Fibroblast of peridontal ligament (primary cell): ENCODE measurements around the gene CDH2.

Experiments used
- DNase-seq: peaks from one replicate; pipeline ENCODE4 v3.0.0-alpha.2; 2010; ENCODE audit errors: extremely low read depth

Gene CDH2

DNA sequence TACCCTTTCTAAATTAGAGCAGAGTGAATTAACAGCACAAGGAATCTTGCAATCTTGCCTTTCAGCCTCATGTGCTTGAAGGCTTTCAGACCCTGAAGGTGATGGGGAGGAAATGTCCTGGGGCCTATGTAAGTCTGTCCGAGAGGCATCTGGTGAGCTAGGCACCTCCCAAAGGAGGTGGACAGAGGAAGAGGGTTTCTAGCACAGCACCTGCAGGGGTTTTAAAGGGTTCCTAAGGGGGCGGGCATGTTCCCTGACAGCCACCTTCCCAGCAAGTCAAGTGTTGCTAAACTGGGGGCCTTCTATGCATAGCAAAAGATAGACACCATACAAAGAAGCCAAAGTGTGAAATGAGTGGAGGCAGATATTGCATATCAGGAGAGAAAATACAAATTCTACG lies 88.5 kb downstream of the CDH2 start:
- no peak for DNase-seq

DNA sequence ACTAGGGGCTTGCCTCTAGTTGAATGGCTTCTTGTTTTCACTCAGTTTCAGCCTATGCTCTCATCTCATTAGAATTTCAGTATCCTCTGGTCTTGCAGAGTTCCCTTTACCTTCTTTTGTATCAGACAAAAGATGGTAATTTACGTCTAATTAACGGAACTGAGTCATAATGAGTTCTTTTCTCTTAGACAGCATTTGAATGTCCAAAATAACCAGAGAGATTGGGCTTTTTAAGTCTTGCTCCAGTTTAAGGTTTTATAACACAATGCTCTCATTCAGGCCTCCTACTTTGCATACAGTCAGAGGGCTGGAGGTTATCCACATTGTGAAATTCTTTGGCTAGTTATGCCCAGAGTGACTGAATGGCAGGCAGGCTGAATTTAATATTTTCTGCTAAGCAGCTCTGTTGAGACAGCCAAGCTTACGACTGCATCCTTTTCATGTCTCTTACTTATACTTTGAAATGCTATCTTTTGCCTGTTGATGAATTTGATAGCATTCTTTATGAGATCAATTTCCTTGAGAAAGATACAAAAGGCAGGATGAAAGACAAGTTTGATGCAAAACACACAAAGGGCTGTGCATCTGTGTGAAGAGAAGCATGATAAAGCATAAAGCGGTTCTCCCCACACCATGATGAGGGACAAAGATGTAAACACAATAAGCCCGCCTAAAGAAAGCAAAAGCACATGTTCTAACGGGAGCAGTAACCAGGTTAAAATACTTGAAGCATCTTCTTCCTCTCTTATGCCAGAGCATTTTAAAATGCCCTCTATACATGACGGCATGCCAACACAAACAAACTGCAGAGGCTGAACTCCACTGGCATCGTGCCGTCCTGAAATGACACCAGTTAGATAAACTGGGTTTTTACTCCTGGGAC lies 90.0 kb downstream of the CDH2 start:
- peak; percentile 83 for DNase-seq

DNA sequence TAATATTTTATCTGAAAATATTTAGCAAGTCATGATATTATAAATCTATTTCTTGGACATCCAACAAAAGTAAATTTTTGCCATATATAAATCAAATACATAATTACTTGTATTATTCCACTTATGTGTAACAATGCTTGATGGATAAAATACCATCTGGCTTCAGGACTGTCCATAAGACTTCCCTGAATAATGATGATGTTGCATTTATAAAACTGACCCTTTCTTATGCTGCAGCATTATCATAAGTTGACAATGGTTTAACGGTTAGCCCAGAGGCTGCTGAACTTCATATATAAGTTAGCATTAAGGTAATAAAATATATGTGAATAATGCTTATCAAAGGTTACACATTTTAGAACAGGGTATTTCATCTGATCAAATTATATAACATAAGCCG lies 95.4 kb downstream of the CDH2 start:
- no peak for DNase-seq

DNA sequence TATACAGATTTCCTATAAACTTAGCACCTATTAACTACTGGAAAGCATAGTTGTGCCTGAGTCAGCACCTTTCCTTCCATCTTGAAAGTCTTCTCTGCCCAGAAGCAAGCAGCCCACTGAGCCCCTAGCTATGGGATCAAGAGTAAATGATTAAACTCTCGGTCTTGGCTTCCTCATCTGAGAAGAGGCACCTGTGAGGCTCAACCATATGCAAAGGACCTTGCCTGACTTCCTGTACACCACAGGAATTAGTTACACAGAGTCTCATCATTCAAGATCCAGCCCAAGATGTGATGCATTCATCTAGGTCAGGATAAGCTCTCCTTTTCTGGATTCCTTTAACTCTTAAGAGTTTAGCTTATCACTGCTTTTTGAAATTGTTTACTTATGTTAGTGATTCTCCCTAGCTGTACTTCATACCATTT lies 96.0 kb downstream of the CDH2 start:
- DNase-seq, result no peak

DNA sequence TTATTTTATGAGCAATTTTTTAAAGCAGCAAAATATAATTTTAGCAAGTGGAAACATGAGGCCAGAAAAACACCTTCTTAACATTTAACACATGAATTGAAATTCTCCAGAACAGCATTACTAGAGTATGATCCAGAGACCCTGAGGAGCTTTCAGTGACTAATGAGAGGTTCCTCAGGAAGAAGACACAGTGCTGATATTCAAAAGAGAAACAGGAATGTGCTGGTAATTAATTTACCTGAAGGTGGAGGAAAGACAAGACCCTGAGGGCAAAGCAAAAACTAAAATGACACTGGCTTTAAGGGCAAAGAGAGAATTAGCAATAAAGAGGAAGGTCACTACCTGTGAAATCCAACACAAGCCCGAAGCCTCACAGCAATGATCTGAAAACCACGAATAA lies 97.0 kb downstream of the CDH2 start:
- DNase-seq, result no peak

DNA sequence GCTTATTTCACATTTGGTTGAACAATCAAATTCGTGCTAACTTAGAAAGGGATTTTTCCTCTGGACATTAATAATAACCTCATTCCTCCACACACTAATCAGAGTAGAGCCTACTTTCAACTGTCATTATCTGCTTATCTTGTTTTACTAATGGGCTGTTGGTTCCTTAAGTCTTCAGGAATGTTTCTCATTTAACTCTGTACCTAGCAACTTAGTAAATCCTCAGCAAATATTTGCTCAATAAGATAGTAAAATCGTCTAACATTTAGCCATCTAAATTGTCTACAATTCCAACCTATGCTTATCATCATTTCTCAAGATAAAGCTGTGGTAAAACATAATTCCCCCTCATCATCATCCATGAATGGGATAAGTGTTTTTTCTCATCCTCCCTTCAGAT lies 98.1 kb downstream of the CDH2 start:
- DNase-seq, result no peak

DNA sequence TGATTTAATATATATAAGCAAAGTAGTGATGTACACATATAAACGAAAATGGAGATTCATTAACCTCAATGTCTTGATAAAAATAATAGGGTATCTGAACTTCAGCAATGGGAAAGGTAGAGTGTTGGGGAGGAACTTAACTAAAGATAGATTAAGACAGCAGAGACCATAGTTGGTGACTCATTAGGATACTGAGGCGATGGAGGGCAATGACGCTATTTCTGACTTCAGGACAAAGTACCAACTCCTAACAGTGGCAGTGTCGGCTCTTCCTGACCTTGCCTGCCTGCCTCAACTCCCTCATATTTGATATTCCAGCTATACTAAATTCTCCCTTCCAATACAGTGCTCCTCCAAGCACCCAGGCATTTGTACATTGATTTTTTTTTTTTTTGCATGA lies 98.6 kb downstream of the CDH2 start:
- no peak for DNase-seq

DNA sequence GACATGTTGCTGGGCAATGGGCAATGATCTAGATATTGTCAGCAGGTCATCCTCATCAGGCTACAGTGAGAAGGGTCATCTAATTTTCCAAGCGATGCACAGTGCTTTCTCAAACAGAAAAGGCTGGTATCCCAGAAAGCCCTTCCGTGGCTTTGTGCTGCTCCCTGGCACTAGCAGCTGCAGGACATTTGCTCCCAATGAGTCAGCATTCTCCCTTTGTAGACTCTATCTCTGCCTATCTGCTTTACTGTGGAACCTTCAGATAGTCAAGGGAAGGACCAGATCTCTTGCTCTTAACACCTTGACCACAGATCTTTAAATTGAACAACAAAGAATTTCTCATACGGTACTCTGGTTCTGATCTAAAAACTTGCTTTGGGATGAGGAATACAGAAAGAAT lies 101.4 kb downstream of the CDH2 start:
- peak; percentile 18 for DNase-seq

DNA sequence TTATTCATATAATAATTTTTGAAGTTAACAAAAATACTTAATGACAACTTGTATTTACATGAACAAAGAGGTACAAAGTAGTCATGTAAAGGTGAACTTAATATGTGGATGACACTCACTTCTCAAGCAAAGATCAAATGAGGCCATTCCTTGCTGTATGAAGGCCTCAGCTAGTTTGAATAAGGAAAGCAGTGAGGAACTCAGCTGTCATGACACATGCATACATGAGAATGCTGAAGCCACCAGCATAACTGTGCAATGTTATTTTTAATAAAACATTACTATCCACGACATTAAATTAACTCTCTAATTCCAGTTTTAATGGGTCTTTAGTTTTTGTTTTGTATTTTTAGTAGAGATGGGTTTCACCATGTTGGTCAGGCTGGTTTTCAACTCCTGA lies 102.9 kb downstream of the CDH2 start:
- no peak for DNase-seq

DNA sequence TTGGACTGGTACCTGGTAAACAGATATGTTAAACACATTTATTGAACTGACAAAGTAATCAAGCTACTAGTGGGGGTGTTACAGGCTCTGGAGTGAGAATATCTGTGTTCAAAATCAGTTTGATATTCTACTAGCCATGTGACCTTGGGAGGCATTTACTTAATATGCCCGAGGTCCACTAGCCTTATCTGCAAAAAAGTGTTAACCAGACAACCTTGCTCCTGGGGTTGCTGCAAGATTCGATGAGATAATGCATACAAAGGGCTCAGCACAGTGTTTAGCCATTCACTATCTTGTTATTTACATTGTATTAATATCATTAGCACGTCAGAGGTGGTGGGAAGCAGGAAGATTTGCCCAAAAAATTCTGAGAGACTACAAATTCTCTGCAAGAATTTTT lies 103.3 kb downstream of the CDH2 start:
- DNase-seq, result no peak

DNA sequence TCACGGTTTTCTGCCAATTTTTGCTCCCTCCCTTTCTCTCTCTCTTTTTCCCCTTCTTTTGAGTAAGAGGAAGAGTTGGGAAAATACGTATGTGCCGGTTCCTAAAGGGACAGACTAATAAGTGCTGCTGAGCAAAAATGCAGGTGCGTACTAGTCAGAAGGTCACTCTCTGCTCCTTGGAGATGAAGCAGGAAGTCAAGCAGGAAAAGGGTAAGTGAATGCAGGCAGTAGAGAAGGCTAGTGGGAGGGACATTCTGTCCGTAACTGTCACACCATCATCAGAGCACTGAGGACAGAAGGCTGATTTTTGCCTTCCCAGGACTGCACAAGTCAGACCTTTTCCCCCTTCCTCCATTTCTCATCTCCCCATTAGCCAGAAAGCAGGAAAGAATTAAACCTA lies 105.7 kb downstream of the CDH2 start:
- no peak for DNase-seq

DNA sequence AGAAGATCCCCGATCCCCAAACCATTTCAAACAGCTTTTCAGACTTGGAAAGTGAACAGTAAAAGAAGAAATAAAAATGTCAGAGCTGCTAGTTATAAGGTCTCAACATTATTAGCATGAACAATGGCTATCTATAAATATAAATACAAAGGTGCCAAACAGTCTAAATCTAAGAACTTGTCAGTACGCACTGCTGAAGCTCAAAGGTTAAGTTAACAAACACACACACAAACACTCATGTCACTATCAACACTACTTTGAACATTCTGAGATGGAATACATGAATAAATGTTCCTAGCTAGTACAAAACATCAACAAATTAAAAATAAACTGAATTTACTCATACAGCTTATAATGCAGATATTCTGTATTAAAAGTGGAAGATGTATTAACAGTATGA lies 108.7 kb downstream of the CDH2 start:
- DNase-seq, result no peak

DNA sequence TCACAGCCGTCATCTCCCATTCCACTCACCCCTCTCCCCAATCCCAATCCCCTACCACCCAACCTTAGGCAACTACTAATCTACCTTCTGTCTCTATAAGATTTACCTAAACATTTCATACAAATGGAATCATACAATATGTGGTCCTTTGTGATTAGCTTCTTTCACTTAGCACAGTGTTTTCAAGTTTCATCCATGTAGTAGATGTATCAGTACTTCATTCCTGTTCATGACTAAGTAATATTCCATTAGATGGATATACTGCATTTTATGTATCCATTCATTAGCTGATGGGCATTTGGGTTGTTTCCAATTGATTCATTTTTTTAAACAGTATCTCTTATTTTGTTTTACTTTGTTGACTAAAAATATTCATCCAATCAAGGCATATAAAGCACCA lies 109.6 kb downstream of the CDH2 start:
- no peak for DNase-seq

DNA sequence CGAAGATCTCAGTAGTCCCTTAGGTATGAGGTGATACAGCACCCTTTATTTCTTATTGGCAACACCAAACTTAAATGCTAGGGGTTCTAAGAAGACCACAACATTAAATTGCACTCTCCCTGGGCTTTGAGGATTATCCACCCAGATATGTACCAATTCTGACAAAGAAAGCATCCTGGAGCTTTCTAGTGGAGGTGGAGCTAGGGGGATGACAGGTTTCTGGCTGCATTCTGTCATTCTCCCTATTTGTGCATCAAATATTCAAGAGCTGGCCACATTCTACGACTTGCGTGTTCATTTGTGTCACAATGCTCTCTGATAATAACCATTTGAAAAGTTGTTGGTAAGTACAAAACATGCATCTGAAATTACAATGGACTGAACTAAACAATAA lies 111.1 kb downstream of the CDH2 start:
- DNase-seq, result no peak

DNA sequence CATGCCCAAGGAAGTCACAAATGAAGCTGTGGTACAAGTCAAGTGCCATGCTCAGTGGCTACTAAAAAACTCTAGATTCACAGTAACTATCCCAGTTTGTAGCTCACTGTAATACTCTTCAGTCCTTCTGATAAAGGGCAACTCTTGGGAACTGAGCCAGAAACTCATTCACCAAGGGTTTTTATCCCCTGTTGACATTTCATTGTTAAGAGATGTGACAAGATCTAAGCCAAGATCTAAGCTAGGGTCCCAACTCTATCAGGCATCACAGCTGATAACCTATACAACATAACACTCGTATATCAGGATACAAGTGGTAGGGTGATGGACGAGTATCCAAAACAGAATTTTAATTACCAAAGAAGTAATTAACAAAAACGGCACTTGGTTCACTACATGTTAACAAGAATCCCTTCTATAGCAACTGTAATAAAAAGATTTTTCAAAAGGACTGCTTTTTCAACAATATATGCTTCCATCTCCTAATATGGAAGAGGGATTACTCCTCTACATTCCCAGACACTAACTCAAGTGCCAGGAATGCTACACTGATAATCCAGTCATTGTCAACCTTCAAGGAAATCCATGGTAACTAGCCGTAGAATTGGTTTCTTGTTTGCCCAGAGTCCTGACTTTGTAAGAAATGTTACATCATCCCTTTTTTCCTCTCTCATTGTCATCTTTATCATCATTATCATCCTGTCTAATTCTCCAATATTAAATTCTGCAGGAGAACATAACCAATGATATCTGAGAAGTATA lies 111.7 kb downstream of the CDH2 start:
- peak; percentile 65 for DNase-seq

DNA sequence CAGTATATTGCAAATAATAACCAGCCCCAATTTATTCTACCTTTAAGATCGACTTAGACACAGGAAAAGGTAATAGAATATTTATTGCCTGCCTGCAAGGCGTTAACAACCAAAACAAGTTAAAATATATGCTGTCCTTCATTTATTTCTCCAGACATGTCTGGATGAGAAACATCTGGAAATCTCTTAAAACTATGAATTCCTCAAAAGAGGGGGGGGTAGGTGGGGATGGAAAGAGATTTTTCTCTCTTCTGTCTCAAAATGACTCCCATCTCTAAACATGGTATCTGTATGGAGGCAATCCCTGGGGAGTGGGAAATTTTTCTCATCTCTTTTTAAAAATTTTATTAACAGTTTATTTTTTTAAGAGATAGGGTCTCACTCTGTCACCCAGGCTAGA lies 113.0 kb downstream of the CDH2 start:
- DNase-seq, result no peak

DNA sequence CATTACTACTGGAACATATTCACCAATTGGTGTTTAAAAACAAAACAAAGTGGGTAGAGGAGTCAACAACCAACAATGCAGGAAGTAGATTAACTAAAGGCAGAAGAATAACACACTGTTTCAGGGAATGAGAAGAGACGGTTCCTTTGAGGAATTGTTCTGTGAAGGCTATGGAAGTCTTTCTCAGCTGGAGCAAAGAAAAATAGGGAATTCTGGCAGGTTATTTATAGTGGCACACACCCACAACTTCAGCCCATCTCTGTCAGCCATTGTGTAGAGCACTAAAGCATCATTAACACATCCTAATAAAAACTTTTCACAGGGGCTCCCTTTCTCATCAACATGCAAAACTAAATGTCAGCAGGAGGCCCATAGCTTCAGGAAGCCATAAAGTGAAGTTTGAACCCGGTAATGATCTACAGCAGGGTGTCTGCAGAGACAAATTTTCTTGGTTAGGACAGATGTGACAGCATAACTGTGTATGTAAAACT lies 113.6 kb downstream of the CDH2 start:
- DNase-seq, result peak; percentile 20

DNA sequence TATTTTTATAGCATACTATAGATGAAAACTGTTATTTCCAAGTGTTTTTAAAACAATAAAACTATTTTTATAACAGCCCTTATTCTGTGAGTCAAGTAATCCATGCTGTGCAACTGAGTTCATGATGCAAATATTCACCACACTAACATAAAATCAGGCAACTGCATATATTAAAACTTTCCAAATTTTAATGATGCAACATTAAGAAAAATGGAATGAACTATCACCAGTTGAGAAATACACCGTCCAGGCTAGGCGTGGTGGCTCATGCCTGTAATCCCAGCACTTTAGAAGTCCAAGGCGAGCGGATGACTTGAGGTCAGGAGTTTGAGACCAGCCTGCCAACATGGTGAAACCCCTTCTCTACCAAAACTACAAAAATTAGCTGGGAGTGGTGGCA lies 114.5 kb downstream of the CDH2 start:
- peak; percentile 34 for DNase-seq

DNA sequence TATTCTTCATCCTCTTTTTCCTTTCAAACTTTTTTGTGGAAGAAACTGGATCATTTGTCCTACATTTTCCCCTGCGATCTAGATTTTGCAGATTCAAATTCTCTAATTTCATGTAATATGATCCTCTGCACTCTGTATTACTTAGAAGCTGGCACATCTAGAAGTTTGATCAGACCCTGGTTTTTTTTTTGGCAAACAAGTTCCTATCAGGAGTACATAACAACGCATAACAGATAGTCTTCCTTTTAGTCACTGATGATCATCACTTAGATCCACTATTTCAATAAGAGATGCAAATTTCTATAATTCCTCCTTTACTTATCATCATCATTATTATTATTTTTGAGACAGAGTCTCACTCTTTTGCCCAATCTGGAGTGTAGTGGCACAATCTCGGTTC lies 117.1 kb downstream of the CDH2 start:
- peak; percentile 25 for DNase-seq

DNA sequence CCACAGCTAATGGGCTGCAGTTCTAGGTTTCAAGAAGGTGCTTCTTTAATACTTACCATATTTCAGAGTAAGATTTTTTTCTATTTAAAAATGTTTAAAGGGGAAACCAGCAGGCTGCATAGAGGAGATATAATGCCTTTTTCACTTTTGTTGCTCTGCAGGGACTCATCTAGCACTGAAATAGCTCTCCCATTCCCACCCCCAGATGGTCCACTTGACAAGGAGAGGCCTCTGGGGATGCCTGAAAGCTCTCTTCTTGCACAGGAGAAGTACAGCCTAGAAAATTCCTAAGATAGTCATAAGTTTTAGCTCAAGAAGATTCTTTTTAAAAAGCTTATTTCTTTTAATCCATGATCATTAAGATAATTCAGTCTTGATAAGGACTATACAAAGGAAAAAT lies 126.4 kb downstream of the CDH2 start:
- DNase-seq, result no peak

DNA sequence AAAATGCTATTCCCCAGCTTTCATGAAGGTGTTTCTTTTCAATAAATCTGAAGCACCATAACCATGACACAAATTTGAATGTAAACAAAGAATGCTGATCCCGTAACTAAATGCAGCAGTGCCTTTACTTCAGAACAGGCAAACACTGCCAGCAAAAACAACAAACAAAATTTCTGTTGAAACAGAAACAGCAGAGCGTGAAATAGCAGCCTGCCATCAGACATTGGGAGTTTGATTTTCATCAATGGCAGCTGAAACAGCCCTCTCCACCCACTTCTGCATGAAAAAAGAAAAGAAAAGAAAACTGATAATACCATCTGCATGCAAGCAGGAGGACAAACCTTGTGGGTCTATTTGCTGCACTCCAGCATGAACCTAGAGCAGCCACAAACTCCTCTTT lies 128.3 kb downstream of the CDH2 start:
- no peak for DNase-seq

DNA sequence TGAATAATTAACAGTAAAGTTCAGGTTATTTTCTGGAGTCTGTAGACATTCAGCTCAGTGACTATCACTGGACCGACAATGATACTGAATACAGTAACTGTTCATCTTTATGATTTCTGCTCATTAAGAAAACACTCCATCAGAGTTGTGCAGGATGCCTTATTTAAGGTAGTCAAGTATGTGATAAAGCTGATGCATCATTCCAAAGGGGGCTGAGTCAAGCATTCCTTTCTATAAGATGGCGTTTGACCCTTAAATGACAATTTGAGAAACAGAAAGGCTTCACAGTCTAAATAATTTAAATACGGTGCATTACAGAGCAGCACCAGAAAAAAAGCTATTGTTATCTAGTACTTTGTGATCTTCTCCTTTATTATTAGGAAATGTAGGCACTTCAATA lies 131.1 kb downstream of the CDH2 start:
- no peak for DNase-seq

DNA sequence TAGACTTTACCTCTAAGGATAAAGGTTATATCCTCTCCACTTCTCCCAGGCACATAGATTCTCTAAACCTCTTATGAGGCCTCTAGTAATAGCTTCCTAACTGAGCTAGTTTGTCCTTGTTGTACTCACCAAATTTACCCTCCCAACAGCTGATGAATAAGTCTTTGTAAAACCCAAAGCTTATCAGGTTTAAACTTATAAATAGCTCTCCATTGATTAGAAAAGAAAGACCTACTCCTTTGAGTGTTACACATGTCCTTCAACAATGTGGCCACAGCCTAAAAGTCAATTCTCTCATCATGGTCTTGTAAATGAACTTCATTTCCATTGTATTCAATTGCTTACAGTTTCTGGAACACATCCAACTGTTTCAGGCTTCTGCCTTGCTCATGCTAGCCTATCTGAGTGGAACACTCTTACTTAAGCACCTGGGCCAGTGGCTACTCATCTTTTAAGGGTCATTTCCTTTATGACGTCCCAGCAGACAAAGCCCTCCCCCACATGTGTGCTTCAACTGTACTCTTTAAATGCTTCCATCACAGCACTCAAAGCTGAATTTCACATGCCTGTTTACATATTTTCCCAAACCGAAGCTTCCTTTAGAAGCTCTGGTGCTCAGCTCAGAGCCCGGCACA lies 131.6 kb downstream of the CDH2 start:
- DNase-seq, result peak; percentile 43
